GM18909 (cell line): ENCODE results near the gene ANKFY1.
"Not testable (repeated sequence)": the region's sequence is repeated elsewhere in the genome, so short reads cannot be mapped to it uniquely, and the experiment has no call there.

Experiments
- ATAC-seq: cut with Tn5 transposase; IDR thresholded peaks from one replicate; pipeline ENCODE4 v1.9.1; 2021; ENCODE audit warnings: mild to moderate bottlenecking; ENCODE audit not compliant: unreplicated experiment, poor library complexity

Gene ANKFY1

DNA sequence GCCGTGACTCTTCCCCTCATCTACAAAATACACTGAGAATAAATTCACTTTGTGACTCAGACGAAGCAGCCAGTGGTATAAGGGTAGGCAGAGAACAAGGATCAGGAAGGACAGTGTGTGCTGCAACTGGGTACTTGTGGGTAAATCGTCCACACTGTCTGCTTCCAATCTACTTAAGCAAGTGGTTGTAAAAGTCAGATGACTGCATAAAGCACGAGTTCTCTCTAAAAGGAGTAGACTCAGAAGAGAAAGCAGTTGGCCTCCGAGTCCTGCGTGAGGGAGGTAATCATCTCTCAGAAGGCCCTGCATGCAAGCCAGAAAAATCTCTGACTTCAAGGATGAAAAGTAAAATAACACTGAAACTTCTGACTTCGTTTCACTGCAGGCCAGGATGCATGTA lies 43.1 kb downstream of the ANKFY1 start:
- no peak for ATAC-seq

GRCh38 chr17:4219241-4219640 lies 44.5 kb downstream of the ANKFY1 start:
- no peak for ATAC-seq

GRCh38 chr17:4215882-4216570 lies 47.8 kb downstream of the ANKFY1 start:
- ATAC-seq = no peak

DNA sequence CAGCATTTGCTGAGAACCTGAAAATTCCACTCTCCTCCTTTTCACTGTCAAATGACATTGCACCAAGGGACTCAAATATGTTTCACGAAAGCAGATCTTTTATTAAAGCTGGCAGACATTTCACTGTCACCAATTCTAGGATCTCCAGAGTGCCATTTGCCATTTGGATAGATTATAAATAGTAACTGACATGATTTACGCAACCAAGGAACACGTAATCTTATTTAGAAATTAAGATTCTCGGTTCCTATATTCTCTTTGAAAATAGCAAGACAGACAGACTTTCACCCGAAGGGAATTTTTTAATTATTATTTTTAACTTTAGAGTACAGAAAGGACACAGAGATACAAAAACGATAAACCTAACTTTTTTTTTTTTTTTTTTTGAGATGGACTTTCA lies 49.6 kb downstream of the ANKFY1 start:
- no peak for ATAC-seq

- ATAC-seq = no peak
These were observed 54.2 kb downstream of the ANKFY1 start for GRCh38 chr17:4209611-4210010.

- ATAC-seq = no peak
These were observed 55.5 kb downstream of the ANKFY1 start for GRCh38 chr17:4208238-4208637.

- ATAC-seq = no peak
These were observed 56.8 kb downstream of the ANKFY1 start for GRCh38 chr17:4206962-4207361.

GRCh38 chr17:4205917-4206316 lies 57.9 kb downstream of the ANKFY1 start:
- ATAC-seq = no peak

DNA sequence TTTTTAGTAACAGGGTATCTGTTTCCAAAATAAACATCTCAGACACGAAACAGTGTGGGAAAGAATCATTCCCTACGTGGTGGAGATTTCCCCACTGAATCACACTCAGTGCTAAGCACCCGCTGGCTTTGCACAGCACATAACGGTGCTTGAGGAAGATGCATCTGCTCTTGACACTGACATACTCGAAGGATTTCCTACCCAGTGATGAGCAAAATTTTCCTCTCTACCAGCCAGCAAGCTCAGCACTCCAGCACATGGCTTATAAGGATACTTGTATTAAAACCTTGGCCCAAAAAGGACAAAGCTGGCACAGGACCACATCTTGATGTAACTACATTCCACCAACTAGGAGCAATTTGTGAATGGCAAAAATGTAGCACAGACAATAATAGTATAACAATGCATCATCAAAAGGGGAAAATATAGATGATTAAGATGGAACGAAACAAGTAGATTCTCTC lies 59.0 kb downstream of the ANKFY1 start:
- no peak for ATAC-seq

DNA sequence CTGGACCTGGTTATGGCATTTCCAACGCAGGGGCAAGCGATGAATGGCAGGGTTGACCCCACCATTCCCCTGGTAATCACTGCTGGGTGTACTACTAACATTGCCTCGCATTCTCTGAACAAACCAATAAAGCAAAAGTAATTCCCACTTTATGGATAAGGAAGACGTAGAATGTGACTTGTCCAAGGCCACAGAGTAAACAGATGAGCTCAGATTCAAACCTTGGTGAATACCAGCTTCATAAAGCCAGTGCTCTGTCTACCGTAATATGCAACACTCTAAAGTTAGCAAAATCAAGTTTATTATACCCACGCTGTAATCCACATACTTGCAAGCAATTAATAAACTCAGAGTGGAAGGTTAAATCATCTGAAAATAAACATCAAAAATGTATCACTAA lies 59.6 kb downstream of the ANKFY1 start:
- no peak for ATAC-seq

- ATAC-seq = no peak
These were observed 62.6 kb downstream of the ANKFY1 start for GRCh38 chr17:4201226-4201625.

- ATAC-seq = no peak
These were observed 63.9 kb downstream of the ANKFY1 start for GRCh38 chr17:4199818-4200402.

- ATAC-seq = no peak
These were observed 64.8 kb downstream of the ANKFY1 start for GRCh38 chr17:4198995-4199394.

DNA sequence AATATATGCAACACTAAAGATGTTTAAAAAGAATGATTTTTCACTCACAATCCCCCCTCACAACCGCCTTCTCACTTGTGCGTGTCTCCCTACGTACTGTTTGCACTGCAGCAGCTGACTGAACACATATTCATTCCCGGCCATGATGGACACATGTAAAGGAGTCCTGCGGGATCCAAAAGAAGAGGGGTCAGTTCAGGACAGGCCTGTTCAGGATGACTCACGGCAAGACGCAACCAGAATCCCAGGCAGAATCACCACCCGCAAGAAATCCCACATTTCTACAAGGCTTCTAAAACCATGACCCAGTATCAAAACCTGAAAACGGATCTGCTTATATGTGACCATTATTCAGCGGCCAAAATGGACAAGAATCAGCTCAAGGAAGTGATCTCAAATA lies 68.5 kb downstream of the ANKFY1 start:
- ATAC-seq = no peak

DNA sequence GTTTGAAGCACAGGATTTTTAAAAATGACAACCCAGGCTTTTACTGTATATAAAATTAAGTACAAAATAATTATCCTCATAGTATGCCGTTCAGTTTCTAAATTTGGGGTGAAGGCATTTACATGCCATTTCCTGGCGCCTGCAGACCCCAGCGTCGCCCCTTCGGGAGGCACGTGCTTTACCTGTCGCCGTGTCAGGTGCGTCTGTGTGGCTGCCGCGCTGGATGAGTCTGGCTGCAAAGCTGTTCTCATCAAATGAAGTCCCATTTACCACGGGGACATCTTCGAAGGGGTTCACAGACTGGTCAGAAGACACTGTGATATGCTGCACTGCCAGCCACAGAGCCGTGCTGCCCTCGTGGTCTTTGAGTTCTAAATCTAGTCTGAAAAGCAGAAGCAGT lies 69.0 kb downstream of the ANKFY1 start:
- ATAC-seq = no peak

DNA sequence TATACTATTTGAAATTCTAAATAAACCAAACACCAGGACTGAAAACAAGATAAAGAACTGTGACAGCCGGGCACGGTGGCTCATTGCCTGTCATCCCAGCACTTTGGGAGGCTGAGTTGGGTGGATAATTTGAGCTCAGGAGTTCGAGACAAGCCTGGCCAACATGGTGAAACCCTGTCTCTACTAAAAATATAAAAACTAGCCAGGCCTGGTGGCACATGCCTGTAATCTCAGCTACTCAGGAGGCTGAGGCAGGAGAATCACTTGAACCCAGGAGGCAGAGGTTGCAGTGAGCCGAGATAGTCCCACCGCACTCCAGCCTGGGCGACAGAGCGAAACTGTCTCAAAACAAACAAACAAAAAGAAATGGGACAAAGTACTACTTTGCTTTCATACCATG lies 73.0 kb downstream of the ANKFY1 start:
- not testable (repeated sequence) for ATAC-seq

DNA sequence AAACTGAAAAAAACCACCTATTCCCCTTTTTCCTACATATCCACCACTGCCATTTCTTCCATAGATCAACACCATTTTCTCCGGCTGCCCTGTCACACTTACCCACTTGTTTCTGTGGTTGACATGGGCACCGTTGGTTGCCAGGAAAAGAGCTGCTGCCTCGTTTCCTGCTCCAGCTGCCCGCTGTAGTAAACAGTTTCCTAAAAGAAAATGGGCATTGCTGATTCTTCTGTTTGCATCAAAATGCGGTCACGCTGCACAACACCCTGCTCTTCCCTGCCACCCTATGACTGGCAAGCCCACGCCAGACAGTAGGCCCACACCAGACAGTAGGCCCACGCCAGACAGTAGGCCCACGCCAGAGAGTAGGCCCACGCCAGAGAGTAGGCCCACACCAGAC lies 74.5 kb downstream of the ANKFY1 start:
- no peak for ATAC-seq

DNA sequence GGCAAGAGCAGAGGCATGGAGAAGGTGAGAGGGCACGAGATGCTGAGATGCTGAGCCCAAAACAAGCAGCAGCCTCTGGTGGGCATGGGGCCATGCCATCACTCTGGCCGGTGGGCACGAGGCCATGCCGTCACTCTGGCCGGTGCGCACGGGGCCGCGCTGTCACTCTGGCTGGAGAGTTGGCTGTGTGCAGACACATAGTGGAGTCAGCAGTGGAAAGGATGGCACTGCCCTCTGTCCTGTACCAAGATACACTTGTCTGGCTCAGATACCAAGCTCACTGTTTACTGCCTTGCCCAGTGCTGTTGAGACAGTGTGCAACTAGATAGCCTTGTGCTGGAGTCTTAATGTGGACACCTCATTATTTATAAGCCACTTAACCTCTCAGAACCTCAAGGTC lies 75.7 kb downstream of the ANKFY1 start:
- no peak for ATAC-seq

DNA sequence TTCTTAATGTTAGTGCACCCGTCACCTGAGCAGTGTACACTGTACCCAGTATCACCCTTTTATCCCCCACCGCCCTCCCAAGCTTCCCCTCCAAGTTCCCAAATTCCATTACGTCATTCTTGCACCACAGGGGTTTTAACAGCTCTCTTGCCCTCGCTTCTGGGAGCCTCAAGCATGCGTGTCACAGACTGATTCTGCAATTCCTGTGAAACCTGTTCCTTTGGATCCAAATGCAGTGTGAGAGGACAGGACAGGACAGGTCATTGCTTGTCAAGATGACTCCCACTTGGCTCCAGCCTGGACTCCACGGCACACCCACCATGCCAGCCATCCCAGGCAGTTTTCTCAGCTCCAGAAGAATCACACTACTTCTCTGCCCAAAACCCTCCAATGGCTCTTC lies 76.7 kb downstream of the ANKFY1 start:
- ATAC-seq = no peak

GRCh38 chr17:4186357-4186881 lies 77.4 kb downstream of the ANKFY1 start:
- no peak for ATAC-seq

GRCh38 chr17:4185656-4186055 lies 78.1 kb downstream of the ANKFY1 start:
- ATAC-seq = no peak

- ATAC-seq = no peak
These were observed 79.0 kb downstream of the ANKFY1 start for GRCh38 chr17:4184811-4185210.
